HepG2 (cell line): ENCODE results near the gene NPSR1. TPM values are rescaled to one million over a fixed set of nuclear protein-coding genes. Genes with fewer than 3 reads are reported as not detected.

Experiments
- ARNT2 ChIP-seq: sonication (generic); formaldehyde crosslinking; IDR thresholded peaks from 2 replicates; pipeline ENCODE4 v1.8.0; 2022; ENCODE audit warnings: mild to moderate bottlenecking, low read depth, missing genetic modification reagents, moderate library complexity
- DMTF1 ChIP-seq: sonication (generic); formaldehyde crosslinking; IDR thresholded peaks from 2 replicates; pipeline ENCODE4 v1.4.0; 2020; ENCODE audit warnings: mild to moderate bottlenecking, missing genetic modification reagents
- EED ChIP-seq: sonication (generic); formaldehyde crosslinking; IDR thresholded peaks from 2 replicates; pipeline ENCODE4 v1.5.0; 2020; ENCODE audit warnings: mild to moderate bottlenecking, missing genetic modification reagents
- FUBP1 ChIP-seq: sonication (generic); formaldehyde crosslinking; IDR thresholded peaks from 2 replicates; pipeline ENCODE4 v1.5.1; 2020; ENCODE audit warnings: missing genetic modification reagents, mild to moderate bottlenecking, borderline replicate concordance
- HES4 ChIP-seq: sonication (generic); formaldehyde crosslinking; IDR thresholded peaks from 2 replicates; pipeline ENCODE4 v1.9.0; 2021; ENCODE audit warnings: mild to moderate bottlenecking, missing genetic modification reagents, borderline replicate concordance
- IRF2 ChIP-seq: IDR thresholded peaks from 2 replicates; pipeline ENCODE4 v1.6.1; 2018; ENCODE audit warnings: missing genetic modification reagents, missing compliant biosample characterization
- MYPOP ChIP-seq: sonication (generic); formaldehyde crosslinking; IDR thresholded peaks from 2 replicates; pipeline ENCODE4 v1.8.1; 2023; ENCODE audit warnings: mild to moderate bottlenecking, moderate library complexity, missing genetic modification reagents
- NCOR1 ChIP-seq: fragments of 200-600 bp; sonication (generic); IDR thresholded peaks from 2 replicates; pipeline ENCODE4 v1.7.0; 2017; ENCODE audit warnings: antibody characterized with exemption, low read length, borderline replicate concordance
- PAXIP1 ChIP-seq: sonication (generic); formaldehyde crosslinking; conservative IDR thresholded peaks from 2 replicates; pipeline ENCODE4 v1.4.0; 2020; ENCODE audit warnings: mild to moderate bottlenecking, missing genetic modification reagents, moderate library complexity
- POLR2A ChIP-seq, 2 experiments: IDR thresholded peaks; 2 replicates each; pipeline ENCODE4 v1.6.1; 2011; ENCODE audit warnings: low read depth in 2 of 2, low read length in 2 of 2, mild to moderate bottlenecking in 1 of 2, moderate library complexity in 1 of 2; ENCODE audit not compliant: insufficient read depth in 1 of 2
- SATB2 ChIP-seq: sonication (generic); formaldehyde crosslinking; IDR thresholded peaks from 2 replicates; pipeline ENCODE4 v1.5.0; 2020; ENCODE audit warnings: missing genetic modification reagents
- SRSF4 ChIP-seq: fragments of 200-400 bp; formaldehyde crosslinking; IDR thresholded peaks from one replicate; pipeline ENCODE4 v1.6.1; 2018; ENCODE audit warnings: mild to moderate bottlenecking, low read depth, low read length, moderate library complexity; ENCODE audit not compliant: poor library complexity, severe bottlenecking
- THAP11 ChIP-seq: IDR thresholded peaks from 2 replicates; pipeline ENCODE4 v1.6.1; 2016; ENCODE audit warnings: missing biosample characterization, missing genetic modification reagents
- ZBTB7A ChIP-seq: sonication (generic); formaldehyde crosslinking; IDR thresholded peaks from 2 replicates; pipeline ENCODE4 v1.8.0; 2022; ENCODE audit warnings: mild to moderate bottlenecking, missing genetic modification reagents
- ZNF138 ChIP-seq: sonication (generic); formaldehyde crosslinking; IDR thresholded peaks from 2 replicates; pipeline ENCODE4 v1.5.0; 2020; ENCODE audit warnings: mild to moderate bottlenecking, low read depth, missing genetic modification reagents
- ZNF343 ChIP-seq: sonication (generic); formaldehyde crosslinking; IDR thresholded peaks from 2 replicates; pipeline ENCODE4 v1.4.0; 2020; ENCODE audit warnings: mild to moderate bottlenecking, missing genetic modification reagents
- polyA plus RNA-seq, 8 experiments: library from polyadenylated mRNA; depleted of rRNA in 3 of 8; stranded (reverse) in 7 of 8; unstranded in 1 of 8; fragments of >200 nt; fragmentation: Illumina TruSeq in 4 of 8; extraction: Trizol in 4 of 8; gene quantifications; 2 replicates each; pipeline versions ENCODE4 v1.2.1 to v1.2.3, GENCODE V29; 2011 to 2016; ENCODE audit warnings: low read depth in 4 of 8, missing spikeins in 1 of 8, mixed read lengths in 1 of 8; ENCODE audit not compliant: insufficient read depth in 1 of 8
- total RNA-seq, 5 experiments: library from RNA; depleted of rRNA; stranded (reverse); fragments of >200 nt; fragmentation: Illumina TruSeq; extraction: Trizol; gene quantifications; 2 replicates each; pipeline ENCODE4 v1.2.3, GENCODE V29; 2016; ENCODE audit warnings: low read depth in 1 of 5
- TF ChIP-seq, protein P1 (sequence below): sonication (generic); formaldehyde crosslinking; IDR thresholded peaks from 2 replicates; pipeline ENCODE4 v1.4.0; 2020; ENCODE audit warnings: missing genetic modification reagents
- TF ChIP-seq, protein P2 (sequence below): sonication (generic); formaldehyde crosslinking; conservative IDR thresholded peaks from 2 replicates; pipeline ENCODE4 v1.8.0; 2022; ENCODE audit warnings: mild to moderate bottlenecking, moderate library complexity, missing genetic modification reagents

NPSR1 gene
- total and polyA plus RNA-seq, 2 of the 13 experiments (the other 11 are each of a cell fraction or from before 2014, with no cell fraction given), result not detected

- TF ChIP-seq, protein P1, sequence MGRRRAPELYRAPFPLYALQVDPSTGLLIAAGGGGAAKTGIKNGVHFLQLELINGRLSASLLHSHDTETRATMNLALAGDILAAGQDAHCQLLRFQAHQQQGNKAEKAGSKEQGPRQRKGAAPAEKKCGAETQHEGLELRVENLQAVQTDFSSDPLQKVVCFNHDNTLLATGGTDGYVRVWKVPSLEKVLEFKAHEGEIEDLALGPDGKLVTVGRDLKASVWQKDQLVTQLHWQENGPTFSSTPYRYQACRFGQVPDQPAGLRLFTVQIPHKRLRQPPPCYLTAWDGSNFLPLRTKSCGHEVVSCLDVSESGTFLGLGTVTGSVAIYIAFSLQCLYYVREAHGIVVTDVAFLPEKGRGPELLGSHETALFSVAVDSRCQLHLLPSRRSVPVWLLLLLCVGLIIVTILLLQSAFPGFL (CRISPR knock-in tag), result no peak
- TF ChIP-seq ZBTB7A (CRISPR knock-in tag), result no peak
- TF ChIP-seq ARNT2 (CRISPR knock-in tag), result 0 out of 2 replicates have a peak, but pooled peaks have one; percentile 32
- TF ChIP-seq IRF2 (CRISPR knock-in tag), result 0 out of 2 replicates have a peak, but pooled peaks have one; percentile 15
- 0 out of 2 replicates have a peak, but pooled peaks have one; percentile 5 for TF ChIP-seq ZNF343 (CRISPR knock-in tag)
- peak; percentile 33; the same call in 1 of the 2 replicates for TF ChIP-seq PAXIP1 (CRISPR knock-in tag)
- no peak for TF ChIP-seq EED
- TF ChIP-seq MYPOP, result no peak
- TF ChIP-seq ZNF138, result 0 out of 2 replicates have a peak, but pooled peaks have one; percentile 51
- TF ChIP-seq THAP11 (CRISPR knock-in tag), result peak; percentile 10; the same call in 1 of the 2 replicates
- 0 out of 4 replicates have a peak, but pooled peaks of 1 of the 2 experiments have one; percentile 1 for TF ChIP-seq POLR2A (IDR thresholded peaks at IDR 0.05; ENCODE audit: insufficient read depth in 1 of 2, low read depth in 2 of 2, low read length in 2 of 2)
- TF ChIP-seq DMTF1 (CRISPR knock-in tag), result no peak
- TF ChIP-seq SRSF4, result no peak
- TF ChIP-seq NCOR1, result 0 out of 2 replicates have a peak, but pooled peaks have one; percentile 2
- TF ChIP-seq, protein P2, sequence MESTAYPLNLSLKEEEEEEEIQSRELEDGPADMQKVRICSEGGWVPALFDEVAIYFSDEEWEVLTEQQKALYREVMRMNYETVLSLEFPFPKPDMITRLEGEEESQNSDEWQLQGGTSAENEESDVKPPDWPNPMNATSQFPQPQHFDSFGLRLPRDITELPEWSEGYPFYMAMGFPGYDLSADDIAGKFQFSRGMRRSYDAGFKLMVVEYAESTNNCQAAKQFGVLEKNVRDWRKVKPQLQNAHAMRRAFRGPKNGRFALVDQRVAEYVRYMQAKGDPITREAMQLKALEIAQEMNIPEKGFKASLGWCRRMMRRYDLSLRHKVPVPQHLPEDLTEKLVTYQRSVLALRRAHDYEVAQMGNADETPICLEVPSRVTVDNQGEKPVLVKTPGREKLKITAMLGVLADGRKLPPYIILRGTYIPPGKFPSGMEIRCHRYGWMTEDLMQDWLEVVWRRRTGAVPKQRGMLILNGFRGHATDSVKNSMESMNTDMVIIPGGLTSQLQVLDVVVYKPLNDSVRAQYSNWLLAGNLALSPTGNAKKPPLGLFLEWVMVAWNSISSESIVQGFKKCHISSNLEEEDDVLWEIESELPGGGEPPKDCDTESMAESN (CRISPR knock-in tag), result peak; percentile 35; the same call in 1 of the 2 replicates
- no peak for TF ChIP-seq FUBP1 (CRISPR knock-in tag)
- no peak for TF ChIP-seq SATB2
- TF ChIP-seq HES4 (CRISPR knock-in tag), result no peak
These were observed 90.7 kb downstream of the NPSR1 start (continued) for GRCh38 chr7:34748728-34749089.
